ENCODE data around the gene RAB9A. TPM values are rescaled to one million over a fixed set of nuclear protein-coding genes. Genes with fewer than 3 reads are reported as not detected.

RAB9A gene
- total and polyA plus RNA-seq, 2 of the 8 experiments (the other 6 are each of a cell fraction or from before 2014, with no cell fraction given), result 21.8 to 34.0 TPM

GRCh38 chrX:13721371-13721770, 32.4 kb downstream of the RAB9A start:
- 88% methylated on average over 4 of the region's 4 CpGs; no CpG with 5 or more reads in 1 of the 2 experiments for WGBS, 2 experiments (ENCODE audit: extremely low coverage in 1 of 2, insufficient coverage in 1 of 2, insufficient read length in 1 of 2, insufficient replicate concordance in 2 of 2, low coverage in 1 of 2, low lambda C conversion rate in 2 of 2, missing lambda C conversion rate in 1 of 2)
- Histone ChIP-seq H3K9ac (replicated peaks in 1 of 4; ENCODE audit: extremely low read depth in 1 of 4, low read depth in 3 of 4, low read length in 3 of 4) (no peak overlapping the region), H2BK5ac (ENCODE audit: low read depth, low read length) (no peak overlapping the region), H3K4ac (replicated peaks; ENCODE audit: insufficient read length, low read depth, low read length) (no peak overlapping the region), H3K27ac (ENCODE audit: low read depth, low read length) (no peak overlapping the region), H2BK12ac (ENCODE audit: low read depth, low read length) (no peak overlapping the region), H3K79me2 (ENCODE audit: control insufficient read depth in 1 of 2, insufficient read depth in 2 of 2, low read length in 2 of 2) (peaks cover 0 to 9% of the 10 kb centered on the region in 2 experiments; a peak in 1 of 4 replicates), H3K27me3 (replicated peaks in 1 of 4; ENCODE audit: control insufficient read depth in 3 of 4, extremely low read depth in 1 of 4, insufficient read depth in 3 of 4, low read length in 3 of 4) (no peaks in the 10 kb centered on the region), H4K91ac (replicated peaks; ENCODE audit: insufficient read length, low read length) (no peak overlapping the region), H2BK120ac (replicated peaks; ENCODE audit: low read depth, low read length) (no peak overlapping the region), H3K79me1 (ENCODE audit: low read depth, low read length) (no peaks in the 10 kb centered on the region; the same call in 1 of the 2 replicates), H3K4me2 (ENCODE audit: insufficient read depth in 1 of 2, low read depth in 2 of 2, low read length in 2 of 2) (no peak overlapping the region), H4K8ac (ENCODE audit: extremely low read depth, insufficient read depth, low read length) (no peak overlapping the region), H3K9me3 (ENCODE audit: insufficient read depth in 2 of 2, low read depth in 1 of 2, low read length in 1 of 2) (no peaks in the 10 kb centered on the region; a peak in 1 of 4 replicates), H2AK5ac (ENCODE audit: low read depth, low read length) (no peak overlapping the region), H2BK20ac (ENCODE audit: low read length) (no peak overlapping the region), H3K4me3 (ENCODE audit: extremely low read depth in 1 of 4, insufficient read depth in 2 of 4, low read depth in 3 of 4, low read length in 4 of 4) (no peak overlapping the region), H3K14ac (ENCODE audit: insufficient read length) (no peak overlapping the region), H3K56ac (replicated peaks; ENCODE audit: insufficient read length, low read depth, low read length) (no peak overlapping the region), H4K20me1 (replicated peaks in 1 of 2; ENCODE audit: control insufficient read depth in 1 of 2, insufficient read depth in 2 of 2, low read length in 2 of 2) (peaks cover 0 to 2% of the 10 kb centered on the region in 2 experiments), H3K18ac (ENCODE audit: extremely low read depth, low read length) (no peak overlapping the region), H3K23me2 (ENCODE audit: low read depth, low read length) (no peaks in the 10 kb centered on the region), H2AFZ (ENCODE audit: low read length) (no peak overlapping the region), H3K23ac (ENCODE audit: insufficient read length) (no peak overlapping the region), H2BK15ac (ENCODE audit: low read length) (no peak overlapping the region), H4K5ac (ENCODE audit: insufficient read length, low read depth, low read length) (no peak overlapping the region), H3K36me3 (ENCODE audit: control insufficient read depth in 2 of 4, insufficient read depth in 4 of 4, low read length in 3 of 4) (peaks cover 0 to 18% (median under 1%) of the 10 kb centered on the region in 4 experiments; a peak in 4 of 8 replicates), H3K4me1 (replicated peaks in 1 of 4; ENCODE audit: control insufficient read depth in 3 of 4, insufficient read depth in 4 of 4, low read length in 3 of 4) (no peaks in the 10 kb centered on the region)
- CTCF ChIA-PET (ENCODE audit: partially characterized antibody), result no interaction called here
- no peak for FAIRE-seq
- no peak for DNase-seq (ENCODE audit: low read depth in 1 of 2, low spot score in 2 of 2)
- POLR2A ChIA-PET (ENCODE audit: partially characterized antibody), result interaction anchor here (2.5 kb wide), 1 partner anchor 13 kb away, joined by 15 read pairs; the partner anchor contains the start of genes OFD1 and TRAPPC2

All from H1 (cell line).